Endothelial cell of umbilical vein (primary cell): ENCODE results near the gene SNX24. TPM values are rescaled to one million over a fixed set of nuclear protein-coding genes. Genes with fewer than 3 reads are reported as not detected.

Experiments
- BruUV-seq: library from RNA; stranded (reverse); fragments of 400-500 nt; replicated peaks from 2 replicates; lab custom pipeline; 2021; lab: Mats Ljungman, UMichigan
- CTCF ChIA-PET: fragments of 300-600, 350-600 bp; sonication (Branson Sonifier 250); formaldehyde crosslinking; loops from one replicate; lab custom pipeline; 2021; ENCODE audit warnings: antibody characterized with exemption, inconsistent platforms; lab: Charles Lee
- POLR2A ChIA-PET: fragments of 300-600, 350-600 bp; sonication (Branson Sonifier 250); formaldehyde crosslinking; loops from one replicate; lab custom pipeline; 2021; ENCODE audit warnings: antibody characterized with exemption, inconsistent platforms; lab: Charles Lee
- DNase-seq: peaks from one replicate; pipeline ENCODE4 v3.0.0-alpha.2; 2011; ENCODE audit warnings: low read depth, low spot score
- FAIRE-seq: peaks from 2 replicates; lab custom pipeline; 2011; peaks lifted over from hg19 to GRCh38; lab: Jason Lieb, UNC
- H2AFZ ChIP-seq: 2 replicates; pipeline ENCODE4 v1.6.0; 2012; ENCODE audit warnings: low read depth, low read length, control low read depth, inconsistent platforms
- H3K27ac ChIP-seq: 2 replicates; pipeline ENCODE4 v1.5.1; 2011; ENCODE audit warnings: low read depth, mild to moderate bottlenecking, control low read depth, low read length, moderate library complexity; ENCODE audit not compliant: insufficient read depth
- H3K27me3 ChIP-seq, 2 experiments: 2 replicates each; pipeline versions ENCODE4 v1.6.0 to v1.6.1; 2011; ENCODE audit warnings: low read length in 2 of 2, mixed read lengths in 1 of 2; ENCODE audit not compliant: control insufficient read depth in 2 of 2, insufficient read depth in 2 of 2
- H3K36me3 ChIP-seq, 2 experiments: 2 replicates in 1 of 2; 3 replicates in 1 of 2; pipeline ENCODE4 v1.5.1; 2011; ENCODE audit warnings: low read length in 2 of 2, mild to moderate bottlenecking in 1 of 2, moderate library complexity in 1 of 2; ENCODE audit not compliant: control insufficient read depth in 2 of 2, insufficient read depth in 2 of 2; ENCODE audit errors: extremely low read depth in 1 of 2
- H3K4me1 ChIP-seq: 3 replicates; pipeline ENCODE4 v1.5.1; 2011; ENCODE audit warnings: mild to moderate bottlenecking, low read length; ENCODE audit not compliant: control insufficient read depth, insufficient read depth; ENCODE audit errors: extremely low read depth
- H3K4me2 ChIP-seq: 2 replicates; pipeline ENCODE4 v1.6.1; 2011; ENCODE audit warnings: low read length, control low read depth, mixed read lengths; ENCODE audit not compliant: insufficient read depth
- H3K4me3 ChIP-seq, 3 experiments: fragments of 200-600 bp in 1 of 3; sonication (generic), shearing (Covaris generic) in 1 of 3; replicated peaks in 1 of 3; 2 replicates each; pipeline ENCODE4 v1.5.1; 2011 to 2016; ENCODE audit warnings: control low read depth in 3 of 3, low read length in 3 of 3, mild to moderate bottlenecking in 2 of 3, inconsistent platforms in 1 of 3, low read depth in 1 of 3, moderate library complexity in 1 of 3; ENCODE audit not compliant: insufficient read depth in 1 of 3
- H3K79me2 ChIP-seq: 2 replicates; pipeline ENCODE4 v1.6.0; 2012; ENCODE audit warnings: low read length, inconsistent platforms; ENCODE audit not compliant: control insufficient read depth, insufficient read depth
- H3K9ac ChIP-seq: replicated peaks from 2 replicates; pipeline ENCODE3; 2011; ENCODE audit warnings: low read length, control low read depth; ENCODE audit not compliant: insufficient read depth; ENCODE audit errors: extremely low read depth
- H3K9me1 ChIP-seq: replicated peaks from 3 replicates; pipeline ENCODE4 v1.6.0; 2011; ENCODE audit warnings: mild to moderate bottlenecking, low read length; ENCODE audit not compliant: control insufficient read depth, insufficient read depth; ENCODE audit errors: extremely low read depth
- H3K9me3 ChIP-seq: replicated peaks from 2 replicates; pipeline ENCODE4 v1.5.1; 2012; ENCODE audit warnings: low read length, inconsistent platforms; ENCODE audit not compliant: control insufficient read depth, insufficient read depth
- H4K20me1 ChIP-seq: replicated peaks from 2 replicates; pipeline ENCODE3; 2011; ENCODE audit warnings: mild to moderate bottlenecking, low read length; ENCODE audit not compliant: control insufficient read depth, insufficient read depth; ENCODE audit errors: extremely low read depth
- EZH2 ChIP-seq: IDR thresholded peaks from 2 replicates; pipeline ENCODE4 v1.6.1; 2012; ENCODE audit warnings: borderline replicate concordance, low read depth, mild to moderate bottlenecking, moderate library complexity, low read length, inconsistent platforms; ENCODE audit not compliant: severe bottlenecking
- FOS ChIP-seq: IDR thresholded peaks from 2 replicates; pipeline ENCODE4 v1.6.1; 2011; ENCODE audit warnings: mild to moderate bottlenecking, low read length, moderate library complexity, borderline replicate concordance; ENCODE audit not compliant: insufficient read depth
- GATA2 ChIP-seq: IDR thresholded peaks from 2 replicates; pipeline ENCODE4 v1.7.0; 2011; ENCODE audit warnings: low read depth, mild to moderate bottlenecking, moderate library complexity, mixed read lengths, low read length; ENCODE audit not compliant: insufficient read length, insufficient read depth
- JUN ChIP-seq: IDR thresholded peaks from 2 replicates; pipeline ENCODE4 v1.6.1; 2011; ENCODE audit warnings: borderline replicate concordance, low read depth; ENCODE audit not compliant: insufficient read length, insufficient read depth
- POLR2A ChIP-seq: IDR thresholded peaks from 2 replicates; pipeline ENCODE4 v1.6.1; 2012; ENCODE audit warnings: low read depth, mild to moderate bottlenecking, control low read depth, low read length
- POLR2AphosphoS5 ChIP-seq: IDR thresholded peaks from 2 replicates; pipeline ENCODE4 v1.6.1; 2012; ENCODE audit warnings: low read depth, mild to moderate bottlenecking, control low read depth, low read length, moderate library complexity; ENCODE audit not compliant: insufficient read depth
- dilution Hi-C: fragments of 300-500 bp; cut with MboI; formaldehyde crosslinking; loops from one replicate; pipeline ENCODE4 v1.15.0; 2019; ENCODE audit warnings: low sequenced_read_pairs; ENCODE audit not compliant: extremely low pct_ligation_motif_present
- intact Hi-C: fragments of 100-400 bp; cut with micrococcal nuclease; formaldehyde crosslinking; loops from one replicate; pipeline ENCODE4 v1.10.0; 2022
- polyA plus RNA-seq, 4 experiments: library from polyadenylated mRNA; depleted of rRNA in 3 of 4; stranded (reverse) in 3 of 4; unstranded in 1 of 4; fragments of >200 nt; gene quantifications; 2 replicates each; pipeline versions ENCODE4 v1.2.1 to v1.2.3, GENCODE V29; 2011 to 2012; ENCODE audit warnings: missing spikeins in 1 of 4
- total RNA-seq: library from RNA; stranded (reverse); gene quantifications from 2 replicates; pipeline ENCODE4 v1.2.3, GENCODE V29; 2021
- TF ChIP-seq, protein P1 (sequence below), 2 donors: IDR thresholded peaks; 1 replicate in 1 of 2; 2 replicates in 1 of 2; pipeline ENCODE4 v1.5.1; 2011; ENCODE audit warnings: low read length in 2 of 2, mild to moderate bottlenecking in 2 of 2, moderate library complexity in 2 of 2, control low read depth in 1 of 2, inconsistent platforms in 1 of 2, low read depth in 1 of 2; ENCODE audit not compliant: insufficient read depth in 1 of 2; ENCODE audit errors: extremely low read depth in 1 of 2

The SNX24 gene
- total and polyA plus RNA-seq, 2 donors (not counting 3 experiments of a cell fraction or from before 2014, with no cell fraction given) = 2.9 to 14.9 TPM

DNA sequence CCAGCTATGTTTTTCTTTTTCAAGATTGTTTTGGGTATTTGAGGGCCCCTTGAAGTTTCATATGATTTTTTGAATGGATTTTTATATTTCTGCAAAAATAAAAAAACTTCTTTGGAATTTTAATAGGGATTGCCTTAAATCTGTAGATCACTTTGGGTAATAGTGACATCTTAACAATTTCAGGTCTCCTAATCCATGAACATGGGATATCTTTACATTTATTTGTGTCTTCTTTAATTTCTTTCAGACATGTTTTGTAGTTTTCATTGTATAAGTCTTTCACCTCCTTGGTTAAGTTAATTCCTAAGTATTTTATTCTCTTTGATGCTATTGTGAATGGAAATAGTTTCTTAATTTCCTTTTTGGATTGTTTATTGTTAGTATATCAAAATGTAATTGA, 112.0 kb downstream of the SNX24 start:
- no peak overlapping the region for H3K4me2 ChIP-seq

More for the DNA sequence above, 112.0 kb downstream of the SNX24 start:
- H3K27me3 ChIP-seq = no peaks in the 10 kb centered on the region
- dilution Hi-C loops (no loop called here), intact Hi-C loops (no loop called here)
- H4K20me1 ChIP-seq = no peaks in the 10 kb centered on the region
- no peaks in the 10 kb centered on the region for H3K4me1 ChIP-seq
- FAIRE-seq (no peak), DNase-seq (no peak)
- no peak overlapping the region for H3K4me3 ChIP-seq
- H3K27ac ChIP-seq = no peak overlapping the region
- H3K36me3 ChIP-seq = no peaks in the 10 kb centered on the region
- POLR2A ChIA-PET = no interaction called here
- H3K9ac ChIP-seq = no peak overlapping the region
- H3K79me2 ChIP-seq = no peaks in the 10 kb centered on the region
- TF ChIP-seq JUN = no peak
- TF ChIP-seq FOS = no peak
- TF ChIP-seq, protein P1, sequence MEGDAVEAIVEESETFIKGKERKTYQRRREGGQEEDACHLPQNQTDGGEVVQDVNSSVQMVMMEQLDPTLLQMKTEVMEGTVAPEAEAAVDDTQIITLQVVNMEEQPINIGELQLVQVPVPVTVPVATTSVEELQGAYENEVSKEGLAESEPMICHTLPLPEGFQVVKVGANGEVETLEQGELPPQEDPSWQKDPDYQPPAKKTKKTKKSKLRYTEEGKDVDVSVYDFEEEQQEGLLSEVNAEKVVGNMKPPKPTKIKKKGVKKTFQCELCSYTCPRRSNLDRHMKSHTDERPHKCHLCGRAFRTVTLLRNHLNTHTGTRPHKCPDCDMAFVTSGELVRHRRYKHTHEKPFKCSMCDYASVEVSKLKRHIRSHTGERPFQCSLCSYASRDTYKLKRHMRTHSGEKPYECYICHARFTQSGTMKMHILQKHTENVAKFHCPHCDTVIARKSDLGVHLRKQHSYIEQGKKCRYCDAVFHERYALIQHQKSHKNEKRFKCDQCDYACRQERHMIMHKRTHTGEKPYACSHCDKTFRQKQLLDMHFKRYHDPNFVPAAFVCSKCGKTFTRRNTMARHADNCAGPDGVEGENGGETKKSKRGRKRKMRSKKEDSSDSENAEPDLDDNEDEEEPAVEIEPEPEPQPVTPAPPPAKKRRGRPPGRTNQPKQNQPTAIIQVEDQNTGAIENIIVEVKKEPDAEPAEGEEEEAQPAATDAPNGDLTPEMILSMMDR (IDR thresholded peaks at IDR 0.05; ENCODE audit: extremely low read depth in 1 of 2, insufficient read depth in 1 of 2, low read depth in 1 of 2, low read length in 2 of 2) = no peak
- no peak for TF ChIP-seq POLR2AphosphoS5
- TF ChIP-seq EZH2 = no peak
- no peak for TF ChIP-seq GATA2
- no peak for TF ChIP-seq POLR2A
- H3K9me1 ChIP-seq = no peaks in the 10 kb centered on the region
- H2AFZ ChIP-seq = no peak overlapping the region
- BruUV-seq = no TSS peak
- CTCF ChIA-PET = no interaction called here
- H3K9me3 ChIP-seq = no peaks in the 10 kb centered on the region
